GM12875 (cell line): ENCODE measurements around the gene TTLL11.

Source experiments
- H3K4me3 ChIP-seq: one replicate; pipeline ENCODE4 v1.5.1; 2011; ENCODE audit warnings: low read depth, low read length, control low read depth
- CTCF ChIP-seq: IDR thresholded peaks from 2 replicates; pipeline ENCODE4 v1.5.1; 2011; ENCODE audit warnings: low read depth, mild to moderate bottlenecking, control low read depth, inconsistent platforms, low read length, moderate library complexity, borderline replicate concordance; ENCODE audit not compliant: insufficient read depth

Gene TTLL11

GRCh38 chr9:122096620-122097415 lies 3.7 kb upstream of the TTLL11 start:
- TF ChIP-seq CTCF, result no peak
- H3K4me3 ChIP-seq, result no peak overlapping the region

DNA sequence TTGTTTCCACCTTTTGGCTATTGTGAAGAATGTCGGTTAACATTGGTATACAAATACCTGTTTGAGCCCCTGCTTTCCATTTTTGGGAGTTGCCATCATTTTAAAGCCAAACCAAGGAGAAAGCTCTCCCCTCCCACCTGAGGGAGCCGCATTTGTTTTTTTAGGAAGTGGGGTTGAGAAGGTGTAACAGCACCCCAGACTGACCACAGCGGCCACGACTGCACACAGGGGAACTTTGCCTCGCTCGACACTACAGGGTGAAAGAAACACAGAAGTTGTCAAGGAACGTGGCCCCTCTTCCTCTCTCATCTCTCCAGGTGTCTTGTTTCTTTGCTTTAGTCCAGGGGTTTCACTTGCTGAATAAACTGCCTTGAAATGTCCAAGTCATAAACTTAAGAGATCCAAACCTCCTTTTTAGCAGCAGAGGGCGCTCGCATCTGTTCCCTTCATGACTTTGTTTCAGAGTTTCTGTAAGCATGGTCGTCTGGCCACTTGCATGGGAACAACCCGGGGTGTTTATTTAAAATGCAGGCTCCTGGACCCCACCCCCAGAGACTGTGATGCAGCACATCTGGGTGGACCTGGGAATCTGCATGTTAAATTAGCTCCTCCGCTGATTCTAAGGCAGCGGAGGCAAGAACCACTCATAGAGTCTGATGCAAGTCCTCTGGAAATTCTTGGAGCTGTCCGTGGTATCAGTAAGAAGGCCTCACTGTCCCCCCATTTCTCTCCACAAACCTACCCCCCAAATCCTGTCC lies 2.1 kb upstream of the TTLL11 start:
- H3K4me3 ChIP-seq, result no peak overlapping the region
- TF ChIP-seq CTCF, result peak; percentile 67; the same call in 1 of the 2 replicates

DNA sequence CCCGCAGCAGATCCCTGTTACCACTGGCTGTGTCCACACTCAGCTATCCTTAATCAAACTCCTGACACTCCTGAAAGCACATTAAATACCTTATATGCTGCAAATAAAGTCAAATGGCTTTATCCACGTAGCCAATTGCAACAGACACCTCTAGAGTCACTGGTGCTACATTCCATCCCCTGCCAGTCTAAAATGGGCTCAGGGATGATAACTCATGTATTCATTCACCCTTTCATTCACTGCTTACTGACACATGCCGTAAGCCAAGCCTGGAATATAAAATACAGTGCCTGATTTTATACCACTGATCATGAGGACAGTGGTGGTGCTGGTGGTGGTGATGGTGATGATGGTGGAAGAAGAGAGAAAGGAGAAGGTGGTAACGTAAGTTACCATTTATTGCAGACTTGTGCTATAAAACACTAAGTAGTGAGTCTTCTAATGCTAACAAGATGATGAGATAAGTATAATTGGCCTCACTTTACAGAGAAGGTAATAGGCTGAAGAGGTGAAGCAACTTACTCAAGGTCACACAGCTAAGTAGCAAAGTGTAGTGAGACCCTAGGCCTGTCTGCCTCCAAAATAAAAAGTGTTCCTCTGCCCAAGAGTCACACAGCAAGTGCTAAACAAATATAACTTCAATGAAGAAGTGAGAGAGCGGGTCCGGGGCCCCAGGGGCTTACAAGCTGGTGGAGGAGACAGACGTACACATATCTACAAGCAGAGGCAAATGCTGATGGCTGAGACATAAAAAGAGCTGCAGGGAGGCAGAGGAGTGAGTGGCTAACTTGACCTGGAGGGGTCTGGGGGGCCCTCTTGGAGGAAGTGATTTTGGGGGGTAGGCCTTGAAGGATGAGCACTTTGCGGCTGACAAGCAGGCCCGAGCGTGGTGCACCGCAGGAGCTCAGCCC lies 1.2 kb downstream of the TTLL11 start:
- TF ChIP-seq CTCF, result no peak

GRCh38 chr9:122090981-122091380 lies 2.1 kb downstream of the TTLL11 start:
- H3K4me3 ChIP-seq, result no peak overlapping the region
- no peak for TF ChIP-seq CTCF

More for the DNA sequence above, 1.2 kb downstream of the TTLL11 start:
- peak overlapping the region; percentile 88 for H3K4me3 ChIP-seq

GRCh38 chr9:122090287-122090883 lies 2.7 kb downstream of the TTLL11 start:
- H3K4me3 ChIP-seq, result no peak overlapping the region
- TF ChIP-seq CTCF, result no peak

DNA sequence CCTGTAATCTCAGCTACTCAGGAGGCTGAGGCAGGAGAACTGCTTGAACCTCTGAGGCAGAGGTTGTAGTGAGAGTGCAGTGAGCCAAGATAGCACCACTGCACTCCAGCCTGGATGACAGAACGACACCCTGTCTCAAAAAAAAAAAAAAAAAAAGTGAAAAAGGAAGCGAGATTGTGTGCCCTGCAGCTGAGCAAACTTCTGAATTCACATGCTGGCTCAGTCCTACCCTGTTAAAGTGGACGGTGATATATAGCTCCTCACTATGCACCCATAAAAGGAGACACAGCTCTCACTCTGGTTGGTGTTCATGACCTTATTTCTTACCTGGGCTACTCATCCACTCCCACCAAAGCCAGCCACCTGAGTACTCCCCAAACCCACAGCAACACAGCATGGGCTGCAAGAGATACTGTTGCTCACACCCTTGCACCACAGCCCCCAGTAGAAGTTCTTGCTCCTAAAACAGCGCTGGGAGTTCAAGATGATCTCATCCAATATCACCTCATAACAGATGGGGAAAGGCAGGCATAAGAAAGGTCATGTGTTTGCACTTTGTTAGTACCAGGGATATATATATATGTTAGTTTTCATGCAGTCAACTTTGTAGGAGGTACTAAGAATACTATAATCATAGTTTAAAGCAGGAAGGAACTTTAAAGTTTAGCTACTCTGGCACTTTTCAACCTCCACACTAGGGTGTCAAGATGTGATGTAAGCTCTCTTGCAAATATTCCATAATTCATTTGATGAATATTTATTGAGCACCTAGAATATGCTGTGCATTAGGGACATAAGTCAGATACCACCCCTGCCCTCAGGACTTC lies 4.0 kb downstream of the TTLL11 start:
- no peak overlapping the region for H3K4me3 ChIP-seq
- TF ChIP-seq CTCF, result no peak
